Activated naive CD8-positive, alpha-beta T cell treated with anti-CD3 and anti-CD28 coated beads, Interleukin-2, amount 50 U/mL, for 16 hours (primary cell): ENCODE results near the gene SCCPDH.

Experiments used
- DNase-seq: peaks from one replicate; pipeline ENCODE4 v3.0.0-alpha.2; 2020; ENCODE audit warnings: low read depth, low spot score

The SCCPDH gene

GRCh38 chr1:246785494-246786111, 61.4 kb downstream of the SCCPDH start:
- DNase-seq, result no peak

GRCh38 chr1:246786606-246787238, 62.5 kb downstream of the SCCPDH start:
- no peak for DNase-seq

- no peak for DNase-seq
These were observed 63.7 kb downstream of the SCCPDH start for GRCh38 chr1:246787781-246788513.

- DNase-seq, result no peak
These were observed 64.7 kb downstream of the SCCPDH start for GRCh38 chr1:246788895-246789338.

GRCh38 chr1:246789454-246790339, 65.5 kb downstream of the SCCPDH start:
- no peak for DNase-seq

- DNase-seq, result no peak
These were observed 66.2 kb downstream of the SCCPDH start for GRCh38 chr1:246790364-246790763.

- no peak for DNase-seq
These were observed 66.6 kb downstream of the SCCPDH start for GRCh38 chr1:246790833-246791232.

- DNase-seq, result no peak
These were observed 67.2 kb downstream of the SCCPDH start for GRCh38 chr1:246791303-246791918.

- DNase-seq, result no peak
These were observed 68.4 kb downstream of the SCCPDH start for GRCh38 chr1:246792603-246793002.

GRCh38 chr1:246793356-246793896, 69.2 kb downstream of the SCCPDH start:
- DNase-seq, result no peak

GRCh38 chr1:246794048-246794827, 70.0 kb downstream of the SCCPDH start:
- no peak for DNase-seq

- no peak for DNase-seq
These were observed 70.8 kb downstream of the SCCPDH start for GRCh38 chr1:246794828-246795671.

- DNase-seq, result no peak
These were observed 71.9 kb downstream of the SCCPDH start for GRCh38 chr1:246795906-246796694.

GRCh38 chr1:246797157-246797556, 72.9 kb downstream of the SCCPDH start:
- no peak for DNase-seq

GRCh38 chr1:246797597-246797996, 73.4 kb downstream of the SCCPDH start:
- no peak for DNase-seq

- DNase-seq, result no peak
These were observed 73.9 kb downstream of the SCCPDH start for GRCh38 chr1:246798107-246798506.

- no peak for DNase-seq
These were observed 74.6 kb downstream of the SCCPDH start for GRCh38 chr1:246798606-246799496.

GRCh38 chr1:246800356-246800755, 76.1 kb downstream of the SCCPDH start:
- DNase-seq, result no peak
